GM12872 (cell line): ENCODE results near the gene CTBP2.
A peak's percentile ranks its signal among the peaks of the same experiment; 100 is the strongest.

Source experiments
- CTCF ChIP-seq: IDR thresholded peaks from 3 replicates; pipeline ENCODE4 v1.5.1; 2011; ENCODE audit warnings: low read depth, mild to moderate bottlenecking, low read length, moderate library complexity; ENCODE audit not compliant: insufficient read depth

CTBP2 gene

GRCh38 chr10:125165584-125166573 lies 5.5 kb upstream of the CTBP2 start:
- no peak for TF ChIP-seq CTCF

- no peak for TF ChIP-seq CTCF
Measured at GRCh38 chr10:125164421-125164820, 4.1 kb upstream of the CTBP2 start.

- no peak for TF ChIP-seq CTCF
Measured at GRCh38 chr10:125163803-125164202, 3.4 kb upstream of the CTBP2 start.

- no peak for TF ChIP-seq CTCF
Measured at GRCh38 chr10:125162120-125162931, 2.0 kb upstream of the CTBP2 start.

GRCh38 chr10:125161707-125162119 lies 1.4 kb upstream of the CTBP2 start:
- no peak for TF ChIP-seq CTCF

GRCh38 chr10:125160856-125161706 lies 718 bp upstream of the CTBP2 start:
- 0 out of 3 replicates have a peak, but pooled peaks have one; percentile 28 for TF ChIP-seq CTCF
